Putamen (tissue), 1 donor: Measurements from ENCODE around the gene GARIN3.
"Not testable (repeated sequence)": the region's sequence is repeated elsewhere in the genome, so short reads cannot be mapped to it uniquely, and the experiment has no call there.

ENCODE experiments used
- DNase-seq: peaks from one replicate; pipeline ENCODE4 v3.0.0-alpha.2; 2016; ENCODE audit warnings: low spot score

The GARIN3 gene

GRCh38 chr5:157166214-157167213 is at the start of gene GARIN3:
GARIN3 (minus strand) TSS chr5:157166264; CDS start chr5:157166168, 96 bp downstream.
- DNase-seq = no peak

GRCh38 chr5:157215514-157216167 is 49.6 kb upstream of the GARIN3 start:
- DNase-seq = no peak

- DNase-seq = no peak
Measured at GRCh38 chr5:157214861-157215513, 48.9 kb upstream of the GARIN3 start.

GRCh38 chr5:157214415-157214814 is 48.4 kb upstream of the GARIN3 start:
- DNase-seq = no peak

GRCh38 chr5:157213527-157214243 is 47.6 kb upstream of the GARIN3 start:
- DNase-seq = no peak

- DNase-seq = no peak
Measured at GRCh38 chr5:157212307-157212706, 46.2 kb upstream of the GARIN3 start.

- DNase-seq = not testable (repeated sequence)
Measured at GRCh38 chr5:157210652-157211051, 44.6 kb upstream of the GARIN3 start.

- no peak for DNase-seq
Measured at GRCh38 chr5:157205708-157206107, 39.6 kb upstream of the GARIN3 start.

GRCh38 chr5:157204765-157205164 is 38.7 kb upstream of the GARIN3 start:
- DNase-seq = no peak

GRCh38 chr5:157203417-157203816 is 37.4 kb upstream of the GARIN3 start:
- DNase-seq = no peak

- no peak for DNase-seq
Measured at GRCh38 chr5:157201857-157202256, 35.8 kb upstream of the GARIN3 start.

- no peak for DNase-seq
Measured at GRCh38 chr5:157198277-157198986, 32.4 kb upstream of the GARIN3 start.

GRCh38 chr5:157197086-157197485 is 31.0 kb upstream of the GARIN3 start:
- DNase-seq = no peak

- no peak for DNase-seq
Measured at GRCh38 chr5:157196045-157196444, 30.0 kb upstream of the GARIN3 start.

- DNase-seq = no peak
Measured at GRCh38 chr5:157193699-157194424, 27.8 kb upstream of the GARIN3 start.

GRCh38 chr5:157189223-157189622 is 23.2 kb upstream of the GARIN3 start:
- no peak for DNase-seq

GRCh38 chr5:157188270-157188669 is 22.2 kb upstream of the GARIN3 start:
- no peak for DNase-seq

- no peak for DNase-seq
Measured at GRCh38 chr5:157187046-157187754, 21.1 kb upstream of the GARIN3 start.

GRCh38 chr5:157186309-157187045 is 20.4 kb upstream of the GARIN3 start:
- no peak for DNase-seq
